H1 (cell line): ENCODE measurements around the gene SART1.
"Not testable (repeated sequence)": the region's sequence is repeated elsewhere in the genome, so short reads cannot be mapped to it uniquely, and the experiment has no call there.

Experiments used
- CREB1 ChIP-seq: IDR thresholded peaks from 2 replicates; pipeline ENCODE4 v1.6.1; 2012; ENCODE audit warnings: inconsistent platforms
- CTBP2 ChIP-seq: IDR thresholded peaks from 2 replicates; pipeline ENCODE4 v1.7.0; 2011; ENCODE audit warnings: borderline replicate concordance, mild to moderate bottlenecking, moderate library complexity, mixed read lengths, low read length; ENCODE audit not compliant: insufficient read depth, insufficient read length
- CTCF ChIP-seq, 3 experiments: IDR thresholded peaks; 1 replicate in 2 of 3; 2 replicates in 1 of 3; pipeline versions ENCODE4 v1.5.1 to v1.6.1; 2011; ENCODE audit warnings: low read length in 3 of 3, mild to moderate bottlenecking in 3 of 3, inconsistent platforms in 2 of 3, low read depth in 1 of 3, moderate library complexity in 1 of 3; ENCODE audit not compliant: insufficient read depth in 1 of 3; ENCODE audit errors: control extremely low read depth in 1 of 3
- EZH2 ChIP-seq: fragments of 200-600 bp; sonication (generic); IDR thresholded peaks from 2 replicates; pipeline ENCODE4 v1.7.1; 2012; ENCODE audit warnings: low read depth, mild to moderate bottlenecking, moderate library complexity, low read length, inconsistent platforms; ENCODE audit not compliant: severe bottlenecking
- POLR2A ChIP-seq, 2 experiments: IDR thresholded peaks; 1 replicate in 1 of 2; 2 replicates in 1 of 2; pipeline ENCODE4 v1.6.1; 2011; ENCODE audit warnings: low read depth in 2 of 2, low read length in 2 of 2, mild to moderate bottlenecking in 2 of 2; ENCODE audit errors: control extremely low read depth in 1 of 2
- RNF2 ChIP-seq: fragments of 200-900, 300-1000 bp; sonication (generic); IDR thresholded peaks from 2 replicates; pipeline ENCODE4 v1.7.1; 2016; ENCODE audit warnings: borderline replicate concordance, low read depth, mild to moderate bottlenecking, antibody characterized with exemption, low read length; ENCODE audit not compliant: poor library complexity, severe bottlenecking; ENCODE audit errors: missing control alignments
- SP1 ChIP-seq: IDR thresholded peaks from 2 replicates; pipeline ENCODE4 v1.6.1; 2011; ENCODE audit warnings: low read depth, low read length
- TAF1 ChIP-seq: IDR thresholded peaks from 2 replicates; pipeline ENCODE4 v1.6.1; 2011; ENCODE audit warnings: mild to moderate bottlenecking, low read depth, low read length
- TBP ChIP-seq: IDR thresholded peaks from 2 replicates; pipeline ENCODE4 v1.6.1; 2011; ENCODE audit warnings: low read depth, low read length, improper control_type of control experiment
- TEAD4 ChIP-seq: IDR thresholded peaks from 2 replicates; pipeline ENCODE4 v1.6.1; 2012; ENCODE audit warnings: low read depth, low read length, inconsistent platforms, mixed read lengths

GRCh38 chr11:66010036-66010435 lies 48.5 kb downstream of the SART1 start:
- TF ChIP-seq POLR2A (IDR thresholded peaks at IDR 0.05; ENCODE audit: control extremely low read depth in 1 of 2, low read depth in 2 of 2, low read length in 2 of 2); EZH2; RNF2; CREB1; CTCF (IDR thresholded peaks at IDR 0.05; ENCODE audit: control extremely low read depth in 1 of 3, insufficient read depth in 1 of 3, low read depth in 1 of 3, low read length in 3 of 3); TEAD4; TAF1; TBP; SP1; CTBP2: not testable (repeated sequence)
